Liver (tissue), 2 donors: Measurements from ENCODE around the gene SPC24.

Experiments used
- CTCF ChIP-seq: fragments of 150-350 bp; IDR thresholded peaks from 2 replicates; pipeline ENCODE4 v1.5.1; 2017; ENCODE audit warnings: improper control_type of control experiment, low read depth, low read length; ENCODE audit not compliant: missing input control
- YY1 ChIP-seq: IDR thresholded peaks from 2 replicates; pipeline ENCODE4 v1.6.1; 2016; ENCODE audit warnings: antibody characterized with exemption, mild to moderate bottlenecking
- TF ChIP-seq, protein P1 (sequence below): IDR thresholded peaks from 2 replicates; pipeline ENCODE4 v1.6.1; 2016; ENCODE audit warnings: antibody characterized with exemption, mild to moderate bottlenecking
- donor health status: healthy.

GRCh38 chr19:11116507-11116906 is 39.1 kb downstream of the SPC24 start:
- TF ChIP-seq CTCF: no peak
- no peak for TF ChIP-seq YY1
- TF ChIP-seq, protein P1, sequence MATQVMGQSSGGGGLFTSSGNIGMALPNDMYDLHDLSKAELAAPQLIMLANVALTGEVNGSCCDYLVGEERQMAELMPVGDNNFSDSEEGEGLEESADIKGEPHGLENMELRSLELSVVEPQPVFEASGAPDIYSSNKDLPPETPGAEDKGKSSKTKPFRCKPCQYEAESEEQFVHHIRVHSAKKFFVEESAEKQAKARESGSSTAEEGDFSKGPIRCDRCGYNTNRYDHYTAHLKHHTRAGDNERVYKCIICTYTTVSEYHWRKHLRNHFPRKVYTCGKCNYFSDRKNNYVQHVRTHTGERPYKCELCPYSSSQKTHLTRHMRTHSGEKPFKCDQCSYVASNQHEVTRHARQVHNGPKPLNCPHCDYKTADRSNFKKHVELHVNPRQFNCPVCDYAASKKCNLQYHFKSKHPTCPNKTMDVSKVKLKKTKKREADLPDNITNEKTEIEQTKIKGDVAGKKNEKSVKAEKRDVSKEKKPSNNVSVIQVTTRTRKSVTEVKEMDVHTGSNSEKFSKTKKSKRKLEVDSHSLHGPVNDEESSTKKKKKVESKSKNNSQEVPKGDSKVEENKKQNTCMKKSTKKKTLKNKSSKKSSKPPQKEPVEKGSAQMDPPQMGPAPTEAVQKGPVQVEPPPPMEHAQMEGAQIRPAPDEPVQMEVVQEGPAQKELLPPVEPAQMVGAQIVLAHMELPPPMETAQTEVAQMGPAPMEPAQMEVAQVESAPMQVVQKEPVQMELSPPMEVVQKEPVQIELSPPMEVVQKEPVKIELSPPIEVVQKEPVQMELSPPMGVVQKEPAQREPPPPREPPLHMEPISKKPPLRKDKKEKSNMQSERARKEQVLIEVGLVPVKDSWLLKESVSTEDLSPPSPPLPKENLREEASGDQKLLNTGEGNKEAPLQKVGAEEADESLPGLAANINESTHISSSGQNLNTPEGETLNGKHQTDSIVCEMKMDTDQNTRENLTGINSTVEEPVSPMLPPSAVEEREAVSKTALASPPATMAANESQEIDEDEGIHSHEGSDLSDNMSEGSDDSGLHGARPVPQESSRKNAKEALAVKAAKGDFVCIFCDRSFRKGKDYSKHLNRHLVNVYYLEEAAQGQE: no peak
